HL-60 (cell line): Measurements from ENCODE around the gene GREM1.

Experiments used
- DNase-seq, 2 experiments: peaks; one replicate each; pipeline ENCODE4 v3.0.0-alpha.2; 2010 to 2020; ENCODE audit warnings: low read depth in 1 of 2, low spot score in 1 of 2
- H3K27ac ChIP-seq: fragments of 250-450 bp; sonication (Bioruptor Pico); replicated peaks from 2 replicates; pipeline ENCODE4 v1.5.1; 2020; ENCODE audit warnings: mild to moderate bottlenecking, moderate library complexity
- H3K27me3 ChIP-seq: fragments of 250-450 bp; sonication (Bioruptor Pico); 2 replicates; pipeline ENCODE4 v1.5.1; 2021; ENCODE audit warnings: mild to moderate bottlenecking, moderate library complexity; ENCODE audit not compliant: insufficient read depth, poor library complexity, severe bottlenecking
- H3K4me3 ChIP-seq: replicated peaks from 2 replicates; pipeline ENCODE4 v1.5.1; 2011; ENCODE audit warnings: mild to moderate bottlenecking, control low read depth, low read length; ENCODE audit not compliant: insufficient read depth
- GABPA ChIP-seq: IDR thresholded peaks from 2 replicates; pipeline ENCODE4 v1.6.1; 2012; ENCODE audit warnings: low read depth
- POLR2AphosphoS5 ChIP-seq: IDR thresholded peaks from 2 replicates; pipeline ENCODE4 v1.6.1; 2012; ENCODE audit warnings: low read depth
- REST ChIP-seq: IDR thresholded peaks from 2 replicates; pipeline ENCODE4 v1.6.1; 2012; ENCODE audit warnings: low read depth; ENCODE audit not compliant: insufficient replicate concordance
- SPI1 ChIP-seq: IDR thresholded peaks from 2 replicates; pipeline ENCODE4 v1.6.1; 2012; ENCODE audit warnings: low read depth, mild to moderate bottlenecking, borderline replicate concordance
- TF ChIP-seq, protein P1 (sequence below): IDR thresholded peaks from one replicate; pipeline ENCODE4 v1.5.1; 2011; ENCODE audit warnings: low read length, control low read depth, inconsistent platforms; ENCODE audit not compliant: insufficient read depth

GREM1 gene

DNA sequence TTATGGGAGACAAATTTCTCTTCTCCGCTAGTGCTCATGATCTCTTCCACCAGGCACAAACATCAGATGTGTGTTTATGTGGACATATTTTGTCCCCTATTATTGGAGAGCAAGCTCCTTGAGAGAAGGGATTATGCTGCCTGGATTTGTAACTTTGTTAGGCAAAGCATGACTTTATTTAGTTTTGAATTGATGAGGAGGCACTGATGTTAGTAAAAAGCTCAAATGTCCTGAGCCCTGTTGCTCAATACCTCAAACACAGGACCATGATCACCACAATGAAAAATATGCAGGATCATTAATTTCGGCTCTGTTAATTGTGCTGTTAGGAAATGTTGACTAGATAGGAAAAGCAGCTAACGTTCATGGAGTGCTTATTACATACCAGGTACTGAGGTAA is 47.2 kb upstream of the GREM1 start:
- no peak overlapping the region for H3K27ac ChIP-seq

GRCh38 chr15:32671339-32672325 is 46.2 kb upstream of the GREM1 start:
- no peak for TF ChIP-seq POLR2AphosphoS5
- TF ChIP-seq GABPA = no peak
- TF ChIP-seq, protein P1, sequence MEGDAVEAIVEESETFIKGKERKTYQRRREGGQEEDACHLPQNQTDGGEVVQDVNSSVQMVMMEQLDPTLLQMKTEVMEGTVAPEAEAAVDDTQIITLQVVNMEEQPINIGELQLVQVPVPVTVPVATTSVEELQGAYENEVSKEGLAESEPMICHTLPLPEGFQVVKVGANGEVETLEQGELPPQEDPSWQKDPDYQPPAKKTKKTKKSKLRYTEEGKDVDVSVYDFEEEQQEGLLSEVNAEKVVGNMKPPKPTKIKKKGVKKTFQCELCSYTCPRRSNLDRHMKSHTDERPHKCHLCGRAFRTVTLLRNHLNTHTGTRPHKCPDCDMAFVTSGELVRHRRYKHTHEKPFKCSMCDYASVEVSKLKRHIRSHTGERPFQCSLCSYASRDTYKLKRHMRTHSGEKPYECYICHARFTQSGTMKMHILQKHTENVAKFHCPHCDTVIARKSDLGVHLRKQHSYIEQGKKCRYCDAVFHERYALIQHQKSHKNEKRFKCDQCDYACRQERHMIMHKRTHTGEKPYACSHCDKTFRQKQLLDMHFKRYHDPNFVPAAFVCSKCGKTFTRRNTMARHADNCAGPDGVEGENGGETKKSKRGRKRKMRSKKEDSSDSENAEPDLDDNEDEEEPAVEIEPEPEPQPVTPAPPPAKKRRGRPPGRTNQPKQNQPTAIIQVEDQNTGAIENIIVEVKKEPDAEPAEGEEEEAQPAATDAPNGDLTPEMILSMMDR = no peak
- no peak for TF ChIP-seq SPI1
- no peak for TF ChIP-seq REST
- H3K4me3 ChIP-seq = no peak overlapping the region
- no peak for DNase-seq
- H3K27ac ChIP-seq = no peak overlapping the region
- no peaks in the 10 kb centered on the region for H3K27me3 ChIP-seq

More for the DNA sequence above, 47.2 kb upstream of the GREM1 start:
- Histone ChIP-seq H3K27me3 (no peaks in the 10 kb centered on the region), H3K4me3 (no peak overlapping the region)
- TF ChIP-seq, protein P1 = no peak
- TF ChIP-seq SPI1 = no peak
- TF ChIP-seq POLR2AphosphoS5 = no peak
- no peak for TF ChIP-seq GABPA
- no peak for TF ChIP-seq REST
- no peak for DNase-seq

GRCh38 chr15:32674681-32675080 is 43.1 kb upstream of the GREM1 start:
- Histone ChIP-seq H3K4me3 (no peak overlapping the region), H3K27me3 (no peaks in the 10 kb centered on the region), H3K27ac (no peak overlapping the region)
- no peak for DNase-seq
- TF ChIP-seq GABPA (no peak), REST (no peak), SPI1 (no peak), POLR2AphosphoS5 (no peak)
- TF ChIP-seq, protein P1 = no peak
